GM03348 (cell line): Measurements from ENCODE around the gene PUM1.
A peak's percentile ranks its signal among the peaks of the same experiment; 100 is the strongest.

Source experiments
- DNase-seq: peaks from one replicate; pipeline ENCODE4 v3.0.0; 2012; ENCODE audit warnings: low spot score

PUM1 gene

DNA sequence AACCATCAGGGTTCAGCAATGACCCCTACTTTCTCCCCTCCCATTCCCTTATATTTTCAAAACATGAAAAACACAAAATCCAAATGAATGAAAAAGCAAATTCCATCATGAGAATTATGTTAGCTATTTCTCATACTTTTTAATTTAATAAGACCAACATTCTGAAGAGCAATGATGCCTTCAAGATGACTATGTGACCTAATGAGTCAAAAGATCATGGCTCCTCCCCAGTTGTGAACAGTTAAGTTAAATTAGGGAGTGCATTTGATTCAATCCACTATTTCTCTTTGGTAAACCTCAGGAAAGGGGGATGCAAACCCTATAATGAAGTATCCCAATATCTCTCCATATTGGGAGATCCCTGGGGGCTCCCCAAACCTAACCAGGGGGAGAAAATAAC, 36.5 kb downstream of the PUM1 start:
- peak; percentile 31 for DNase-seq

DNA sequence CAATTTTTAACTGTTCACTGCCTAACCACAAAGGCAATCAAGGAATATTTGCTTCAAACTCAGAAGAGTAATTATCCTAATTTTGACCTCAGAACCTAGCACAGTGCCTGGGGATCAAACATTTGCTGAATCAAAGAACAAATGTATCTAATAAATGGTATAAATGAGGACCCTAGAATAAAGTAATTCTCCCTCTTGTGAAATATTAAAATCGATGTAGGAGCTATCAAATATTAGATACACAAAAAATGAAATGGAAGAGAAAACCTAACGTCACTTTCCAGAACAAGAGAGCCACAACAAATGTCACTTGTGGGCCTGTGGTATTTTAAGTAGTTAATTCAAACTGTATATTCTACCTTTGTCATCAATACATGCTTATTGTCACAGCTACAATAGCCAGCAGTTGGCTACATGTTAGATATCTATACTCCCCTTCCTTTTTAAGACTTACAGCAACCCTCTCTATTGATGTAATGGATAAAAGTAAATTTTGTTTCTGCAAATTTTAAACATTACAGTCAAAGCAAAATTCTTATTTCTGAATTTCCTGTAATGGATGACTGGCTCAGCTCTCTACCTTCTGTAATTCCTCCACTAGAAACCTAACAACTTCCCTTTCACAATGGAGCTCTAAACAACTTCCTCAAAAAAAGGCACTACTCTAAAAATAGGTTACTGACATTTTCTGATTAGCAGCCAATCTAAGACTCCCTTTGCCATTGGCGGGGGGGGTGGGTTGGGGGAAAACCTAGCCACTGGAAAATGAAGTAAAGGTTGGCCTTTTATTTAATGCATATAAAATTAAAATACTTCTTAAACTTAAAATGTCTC, 37.6 kb downstream of the PUM1 start:
- peak; percentile 17 for DNase-seq

DNA sequence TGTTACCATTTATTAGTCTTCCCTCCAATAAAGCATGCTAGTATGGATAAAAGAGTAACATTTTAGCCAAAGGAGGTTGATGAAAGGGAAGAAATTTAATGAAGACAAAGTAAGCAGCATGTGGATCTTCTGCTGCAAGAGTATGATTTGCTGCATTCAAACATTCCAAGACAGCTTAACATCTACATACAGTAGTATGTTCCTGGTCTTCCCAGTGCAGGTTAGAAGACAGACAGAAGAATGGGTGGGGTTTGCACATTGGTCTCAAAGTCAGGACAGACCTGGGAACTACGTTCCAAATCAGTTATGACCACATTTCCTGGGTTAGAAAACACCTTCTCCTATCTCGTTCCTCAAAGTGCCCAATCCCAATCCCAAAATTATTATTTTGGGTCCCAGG, 43.3 kb downstream of the PUM1 start:
- no peak for DNase-seq

DNA sequence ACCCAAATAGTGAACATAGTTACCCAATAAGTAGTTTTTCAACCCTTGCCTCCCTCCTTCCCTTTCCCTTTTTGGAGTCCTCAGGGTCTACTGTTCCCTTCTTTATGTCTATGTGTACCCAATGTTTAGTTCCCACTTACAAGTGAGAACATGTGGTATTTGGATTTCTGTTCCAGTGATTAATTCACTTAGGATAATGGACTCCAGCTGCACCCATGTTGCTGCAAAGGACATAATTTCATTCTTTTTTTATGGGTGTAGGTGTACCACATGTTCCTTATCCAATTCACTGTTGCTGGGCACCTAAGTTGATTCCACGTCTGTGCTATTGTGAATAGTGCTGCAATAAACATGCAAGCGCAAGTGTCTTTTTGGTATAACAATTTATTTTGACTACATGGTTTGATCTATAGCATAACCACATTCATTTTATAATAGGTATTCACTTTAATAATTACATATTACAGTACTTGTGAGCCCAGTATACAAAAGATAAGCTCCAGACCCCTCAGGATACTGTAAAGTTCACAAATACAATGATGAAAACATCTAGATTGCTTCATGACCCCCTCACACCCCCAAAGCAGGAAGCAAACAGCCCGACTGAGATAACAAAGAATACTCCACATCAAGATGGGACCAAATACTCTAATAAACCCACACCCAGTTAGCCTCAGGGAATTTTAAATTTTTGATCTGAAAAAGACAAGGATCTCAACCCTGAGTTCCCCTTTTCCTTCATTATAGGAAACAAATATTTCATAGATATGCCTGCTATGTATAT, 45.3 kb downstream of the PUM1 start:
- no peak for DNase-seq

DNA sequence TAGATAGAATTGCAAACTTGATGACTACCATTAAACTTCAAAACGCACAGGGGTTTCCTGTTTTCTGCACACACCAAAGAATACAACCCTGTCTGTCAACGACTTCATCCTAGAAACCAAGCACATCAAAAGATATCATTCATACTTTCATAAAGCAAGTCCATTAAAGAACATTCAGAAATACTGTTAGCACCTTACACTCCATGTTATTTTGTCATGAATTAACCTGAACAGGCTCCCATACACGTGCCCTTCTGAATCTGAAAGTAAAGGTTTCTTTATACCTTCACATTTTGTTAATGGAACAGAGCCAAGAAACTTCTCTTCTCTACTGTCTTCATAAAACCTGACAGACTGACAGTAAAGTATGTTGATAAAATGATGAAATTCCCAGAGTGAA, 46.1 kb downstream of the PUM1 start:
- no peak for DNase-seq

DNA sequence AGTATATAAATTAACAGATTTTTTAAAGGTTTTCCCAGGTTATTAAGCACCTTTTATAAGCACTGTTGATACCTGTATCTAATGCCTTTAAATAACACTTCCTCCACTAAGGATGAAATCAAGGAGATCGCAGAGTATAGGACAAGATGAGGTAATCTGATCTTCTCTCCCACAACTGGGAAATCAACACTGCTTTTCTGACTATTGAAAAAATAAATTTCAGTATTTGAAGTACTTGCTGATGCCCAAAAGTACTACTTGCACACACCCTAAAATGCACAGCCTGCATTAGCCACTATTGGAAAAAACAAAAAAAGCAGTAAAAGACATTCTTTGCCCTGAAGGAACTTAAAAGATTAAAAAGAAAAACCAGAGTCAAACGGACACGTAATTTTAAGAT, 48.6 kb downstream of the PUM1 start:
- DNase-seq: no peak

DNA sequence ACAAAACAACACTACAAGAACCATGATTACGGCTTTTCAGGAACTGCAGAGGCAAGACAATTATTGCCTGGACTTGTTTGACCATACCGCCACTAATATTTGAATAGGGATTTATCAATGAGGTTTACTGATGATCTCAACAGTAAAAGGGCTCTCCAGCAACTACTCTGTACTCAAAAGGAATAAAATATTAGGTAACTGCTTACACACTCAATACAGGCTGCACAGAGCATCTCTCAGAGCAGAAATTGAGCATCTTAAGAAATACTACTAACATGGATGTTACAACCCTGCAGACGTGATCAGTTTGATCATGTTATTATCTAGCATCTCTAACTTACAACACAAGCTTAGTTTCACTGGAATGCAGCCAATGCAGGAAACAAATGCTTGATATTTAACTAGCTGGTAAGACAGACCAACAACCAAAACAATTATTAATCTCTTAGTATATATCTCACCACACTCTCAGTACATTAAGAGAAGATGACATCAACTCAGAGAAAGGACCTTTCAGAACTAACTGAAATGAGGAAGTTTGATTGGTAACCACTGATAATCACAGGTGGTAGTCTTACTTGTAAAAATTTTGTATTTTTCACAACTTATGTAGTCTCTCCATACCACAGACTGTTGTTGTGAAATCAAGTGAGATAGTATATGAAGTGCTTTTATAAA, 52.2 kb downstream of the PUM1 start:
- no peak for DNase-seq

DNA sequence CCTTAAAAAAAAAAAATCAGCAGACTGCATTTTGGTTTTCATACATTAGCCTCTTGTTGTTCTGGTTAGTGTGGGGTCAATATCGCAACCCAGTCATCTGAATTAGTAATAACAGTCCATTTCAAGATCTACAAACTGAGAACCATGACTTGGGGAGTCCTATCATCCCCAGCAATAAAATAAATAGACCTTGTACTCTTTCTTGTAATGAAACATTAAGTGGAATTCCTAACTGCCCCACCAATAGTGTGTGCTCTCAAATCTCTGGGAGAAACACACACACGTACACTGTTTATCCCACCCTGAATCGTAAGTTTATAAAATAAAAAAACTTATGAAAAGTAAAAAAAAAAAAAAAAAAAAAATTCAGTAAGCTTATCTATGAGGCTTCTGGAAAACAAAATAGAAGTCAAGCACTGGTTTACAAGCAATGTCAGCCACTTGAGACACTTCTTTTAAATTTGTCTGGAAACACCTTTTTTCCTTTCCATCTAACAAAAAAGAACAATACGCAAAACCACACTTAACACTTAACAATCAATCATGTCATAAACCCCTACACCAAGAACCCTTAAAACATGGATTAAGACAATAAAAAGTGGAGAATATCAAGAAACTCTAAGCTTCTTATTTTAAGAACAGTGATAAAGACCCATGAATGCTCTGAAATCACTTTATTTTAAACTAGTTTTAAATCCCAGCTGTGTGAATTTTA, 53.1 kb downstream of the PUM1 start:
- no peak for DNase-seq

DNA sequence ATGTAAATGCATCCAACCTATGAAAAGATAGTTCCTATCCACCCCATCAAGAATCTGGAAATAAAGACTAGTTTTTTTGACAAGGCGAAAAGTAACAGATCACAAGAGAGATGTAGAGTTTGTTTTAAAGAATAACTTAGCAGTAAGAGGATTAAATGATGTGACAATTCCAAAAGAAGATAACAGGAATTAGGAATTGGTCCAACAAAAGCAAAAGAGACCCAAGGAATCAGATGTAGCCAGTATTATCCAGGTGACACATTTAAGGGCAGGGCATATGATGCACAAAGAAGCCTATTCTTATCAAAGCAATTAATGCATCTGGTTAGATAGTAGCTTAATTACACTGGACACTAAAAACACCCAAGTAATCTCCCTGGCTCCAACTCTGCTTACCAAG, 53.8 kb downstream of the PUM1 start:
- DNase-seq: no peak

DNA sequence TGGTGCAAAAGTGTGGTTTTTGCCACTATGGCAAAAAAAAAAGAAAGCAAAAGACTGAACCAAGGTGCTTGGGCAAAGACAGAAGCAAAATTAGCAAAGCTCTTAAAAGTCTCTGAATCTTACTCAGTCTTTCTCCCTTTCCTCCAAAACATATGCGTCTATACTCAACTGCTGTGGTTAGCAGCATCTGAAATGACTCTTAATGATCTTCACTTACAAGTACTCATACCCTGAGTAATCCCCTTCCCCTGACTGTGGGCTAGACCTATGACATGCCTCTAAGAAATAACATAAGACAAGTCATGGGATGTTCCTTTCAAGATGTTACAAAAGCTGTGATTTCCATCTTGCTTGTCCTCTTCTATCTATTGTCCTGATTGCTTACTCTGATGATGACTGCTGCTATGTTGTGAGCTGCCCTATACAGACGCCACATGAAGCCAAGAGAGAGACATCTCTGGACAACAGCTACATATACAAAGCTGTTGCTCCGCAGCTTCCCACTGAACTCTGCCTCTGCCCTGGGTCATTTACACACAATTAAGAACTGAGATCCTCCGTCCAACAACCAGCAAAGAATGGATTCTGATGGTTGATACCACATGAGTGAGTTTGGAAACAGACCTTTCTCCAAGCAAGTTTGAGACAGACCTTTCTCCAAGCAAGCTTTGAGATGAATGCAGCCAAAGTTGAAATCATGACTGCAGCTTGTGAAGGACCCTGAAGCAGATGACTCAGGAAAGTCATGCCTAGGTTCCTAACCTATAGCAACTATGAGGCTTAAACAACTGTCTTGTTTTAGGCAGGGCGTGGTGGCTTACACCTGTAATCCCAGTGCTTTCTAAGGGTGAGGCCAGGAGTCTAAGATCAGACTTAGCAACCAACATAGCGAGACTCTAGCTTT, 55.2 kb downstream of the PUM1 start:
- peak; percentile 28 for DNase-seq

DNA sequence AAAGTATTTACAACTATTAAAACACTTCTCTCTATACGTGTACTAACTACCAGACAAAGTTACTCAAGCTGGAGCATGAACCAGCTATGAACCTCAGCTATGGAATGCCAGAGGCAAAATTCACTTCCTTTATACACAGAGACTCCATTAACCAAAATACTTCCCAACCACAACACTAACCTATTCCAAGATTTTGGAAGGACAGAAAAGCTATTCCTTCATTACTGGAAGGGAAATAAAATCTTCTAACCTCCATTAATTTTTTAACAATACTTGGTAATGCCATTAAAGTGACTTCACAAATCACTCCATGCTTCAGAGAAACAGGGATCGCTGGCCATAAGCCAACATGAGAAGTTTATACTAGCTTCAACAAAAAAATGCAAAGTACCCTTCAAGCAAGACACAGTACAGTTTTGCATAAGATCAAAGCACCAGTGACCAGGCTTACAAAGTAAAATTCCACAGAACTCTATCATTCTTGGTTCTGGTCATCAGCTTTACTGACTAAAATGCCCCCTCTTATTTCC, 58.0 kb downstream of the PUM1 start:
- peak; percentile 78 for DNase-seq

DNA sequence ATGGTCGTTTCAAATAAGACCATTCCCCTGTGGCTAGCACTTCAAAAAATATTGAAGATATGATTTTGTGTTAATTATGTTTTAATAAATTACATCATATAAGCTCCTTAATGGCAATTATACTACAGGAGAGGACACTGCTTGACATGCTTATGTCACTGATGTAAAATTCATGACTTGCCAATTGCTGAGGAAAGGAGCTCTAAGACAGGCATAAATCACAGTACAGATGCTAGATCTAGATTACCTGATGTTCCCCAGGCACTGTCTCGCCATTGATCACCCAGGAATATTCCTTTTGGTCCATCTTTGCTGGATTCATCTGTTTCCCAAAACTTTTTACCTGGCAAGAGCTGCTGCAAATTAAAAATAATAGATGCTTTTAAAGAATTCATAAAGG, 58.8 kb downstream of the PUM1 start:
- DNase-seq: no peak

DNA sequence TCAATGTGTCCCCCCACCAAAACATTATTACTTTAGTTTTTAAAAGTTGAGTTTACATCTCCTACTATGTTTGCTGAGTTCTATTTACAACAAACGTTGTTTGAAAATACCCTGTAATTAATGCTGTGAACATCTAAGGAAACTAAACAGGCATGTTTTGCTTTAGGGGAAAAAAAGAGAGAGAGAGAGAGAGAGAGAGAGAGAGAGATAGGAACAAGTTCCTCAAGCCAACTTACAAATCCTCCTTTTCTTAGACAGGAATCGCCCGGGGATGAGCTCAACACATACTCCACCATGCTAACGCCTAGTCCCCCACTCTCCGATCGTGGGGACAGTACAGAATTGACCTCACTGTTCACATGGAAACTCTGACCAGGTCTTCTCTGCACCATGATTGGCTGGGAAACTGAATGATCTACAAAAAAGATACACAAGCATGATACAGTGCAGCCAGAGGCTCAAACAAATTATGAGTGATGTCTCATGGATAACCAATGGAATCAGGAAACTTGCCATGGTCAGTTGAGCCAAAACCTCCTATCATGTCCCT, 59.8 kb downstream of the PUM1 start:
- DNase-seq: no peak

DNA sequence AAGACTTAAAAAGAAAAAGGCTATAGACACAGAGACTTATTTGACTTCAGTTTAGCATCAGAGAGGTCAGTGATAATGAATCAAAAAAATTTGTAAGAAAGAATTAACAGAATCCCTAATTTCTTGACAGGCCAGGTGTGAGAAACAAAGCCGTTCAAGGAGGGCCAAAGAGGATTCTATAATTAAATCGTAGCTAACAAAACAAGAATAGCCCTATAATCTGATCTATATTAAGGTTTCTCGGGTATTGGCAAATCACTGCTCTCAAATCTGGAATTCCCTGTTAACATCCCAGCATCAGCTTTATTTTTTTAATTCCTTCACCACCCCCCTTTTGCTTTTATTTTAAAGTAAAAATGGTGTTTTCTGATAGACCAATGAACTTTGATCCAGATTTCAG, 60.3 kb downstream of the PUM1 start:
- DNase-seq: no peak

DNA sequence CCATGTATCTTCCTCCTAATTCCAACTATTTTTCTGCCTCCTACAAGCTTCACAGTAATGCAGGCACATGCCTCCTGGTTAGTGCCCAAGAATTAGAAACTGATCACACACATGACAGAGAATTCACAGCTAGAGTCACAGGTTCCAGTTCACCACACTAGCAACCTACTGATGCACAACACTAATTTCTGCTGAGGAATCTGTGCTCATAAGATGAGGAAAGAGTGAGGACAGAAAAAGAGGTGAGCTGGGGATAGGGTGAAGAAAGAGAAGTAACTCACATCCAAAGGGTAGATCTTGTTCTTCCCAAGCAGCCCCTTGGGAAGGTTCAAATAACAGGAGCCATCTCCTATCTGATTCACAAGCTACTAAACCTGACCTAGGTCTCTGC, 61.3 kb downstream of the PUM1 start:
- DNase-seq: no peak

DNA sequence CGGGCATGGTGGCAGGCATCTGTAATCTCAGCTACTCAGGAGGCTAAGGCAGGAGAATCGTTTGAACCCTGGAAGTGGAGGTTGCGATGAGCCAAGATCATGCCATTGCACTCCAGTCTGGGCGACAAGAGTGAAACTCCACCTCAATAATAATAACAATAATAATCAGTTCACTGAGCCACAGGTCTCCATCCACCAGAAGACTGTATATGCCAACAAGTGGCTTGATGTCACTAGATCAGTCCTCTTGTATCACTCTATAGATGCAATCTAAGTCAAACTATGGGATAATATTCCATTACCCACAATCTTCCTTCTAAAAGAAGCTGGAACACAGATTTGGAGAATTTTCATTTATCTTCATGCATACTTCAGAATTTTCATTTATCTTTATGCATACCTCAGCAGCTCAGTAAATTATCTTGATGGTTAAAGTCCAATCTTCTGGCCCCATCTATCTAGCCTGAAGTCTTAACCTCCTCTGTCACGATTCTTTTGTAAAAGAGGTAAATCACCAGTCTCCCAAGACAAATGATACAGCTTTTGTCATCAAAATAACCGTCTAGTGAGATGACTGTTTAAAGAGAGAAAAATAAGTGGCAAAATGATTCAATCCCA, 61.8 kb downstream of the PUM1 start:
- no peak for DNase-seq

DNA sequence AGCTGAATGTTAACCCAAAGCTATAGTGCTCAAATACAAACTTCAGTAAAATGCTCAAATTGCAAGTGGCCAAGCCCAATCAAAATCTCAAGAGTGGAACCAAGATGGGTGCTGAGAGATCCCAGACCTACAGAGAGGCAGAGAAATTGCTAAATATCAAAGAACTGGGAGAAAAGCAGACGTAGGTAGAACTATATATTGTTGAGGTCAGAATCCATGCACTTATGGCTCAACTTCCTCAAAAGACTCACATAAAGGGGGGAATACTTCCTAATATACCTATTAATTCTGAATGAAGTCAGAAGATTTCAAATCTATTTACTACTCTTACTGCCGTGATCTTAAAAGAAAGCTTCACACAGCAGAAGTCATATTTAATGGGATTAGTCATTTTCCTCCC, 65.2 kb downstream of the PUM1 start:
- no peak for DNase-seq

DNA sequence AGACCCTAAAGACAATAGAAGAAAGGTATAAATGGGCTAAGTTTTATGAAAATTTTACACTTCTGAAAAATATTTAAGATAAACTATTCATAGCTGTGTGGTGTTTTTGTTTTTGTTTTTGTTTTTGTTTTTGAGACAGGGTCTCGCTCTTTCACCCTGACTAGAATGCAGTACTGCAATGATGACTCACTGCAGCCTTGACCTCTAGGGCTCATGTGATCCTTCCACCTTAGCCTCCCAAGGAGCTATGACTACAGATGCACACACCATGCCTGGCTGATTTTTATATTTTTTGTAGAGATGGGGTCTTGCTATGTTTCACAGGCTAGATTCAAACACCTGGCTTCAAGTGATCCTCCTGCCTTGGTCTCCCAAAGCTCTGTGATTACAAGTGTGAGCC, 66.6 kb downstream of the PUM1 start:
- DNase-seq: no peak

DNA sequence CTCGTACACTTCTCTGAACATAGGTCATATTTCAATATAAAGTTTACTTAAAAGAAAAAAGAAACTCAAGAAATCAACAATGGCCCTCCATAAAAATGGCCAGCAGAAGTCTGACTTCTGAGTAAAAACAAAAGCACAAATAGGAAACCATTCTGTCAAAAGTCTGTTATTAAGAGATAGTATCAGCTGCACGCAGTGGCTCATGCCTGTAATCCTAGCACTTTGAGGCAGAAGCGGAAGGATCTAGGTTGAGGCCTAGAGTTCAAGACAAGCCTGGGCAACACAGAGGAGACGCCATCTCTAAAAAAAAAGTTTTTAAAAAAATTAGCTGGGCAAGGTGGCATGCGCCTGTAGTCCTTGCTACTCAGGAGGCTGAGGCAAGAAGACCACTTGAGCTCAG, 67.3 kb downstream of the PUM1 start:
- DNase-seq: no peak

DNA sequence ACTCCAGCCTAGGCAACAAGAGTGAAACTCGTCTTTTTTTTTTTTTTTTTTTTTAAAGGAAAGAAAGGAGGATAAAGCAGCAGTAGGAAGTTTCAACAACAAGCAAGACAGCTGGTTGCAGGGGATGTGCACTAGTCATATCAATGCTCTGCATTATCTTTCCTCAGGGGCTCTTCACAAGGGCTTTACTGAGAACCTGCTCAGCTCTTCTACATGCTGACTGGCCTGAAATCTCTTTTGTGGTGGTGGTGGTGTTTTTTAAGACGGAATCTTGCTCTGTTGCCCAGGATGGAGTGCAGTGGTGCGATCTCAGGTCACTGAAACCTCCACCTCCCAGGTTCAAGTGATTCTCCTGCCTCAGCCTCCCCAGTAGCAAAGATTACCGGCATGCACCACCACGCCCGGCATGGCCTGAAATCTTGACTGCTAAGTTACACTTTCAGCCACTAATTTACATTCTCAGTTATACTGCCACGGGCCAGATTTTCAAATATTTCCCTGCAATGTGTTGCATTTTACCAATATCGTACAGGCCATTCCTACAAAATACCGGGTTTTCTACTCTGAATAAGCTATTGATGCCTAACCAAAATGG, 68.0 kb downstream of the PUM1 start:
- no peak for DNase-seq
